Measurements from ENCODE around the gene GCNA.

GCNA gene, protein sequence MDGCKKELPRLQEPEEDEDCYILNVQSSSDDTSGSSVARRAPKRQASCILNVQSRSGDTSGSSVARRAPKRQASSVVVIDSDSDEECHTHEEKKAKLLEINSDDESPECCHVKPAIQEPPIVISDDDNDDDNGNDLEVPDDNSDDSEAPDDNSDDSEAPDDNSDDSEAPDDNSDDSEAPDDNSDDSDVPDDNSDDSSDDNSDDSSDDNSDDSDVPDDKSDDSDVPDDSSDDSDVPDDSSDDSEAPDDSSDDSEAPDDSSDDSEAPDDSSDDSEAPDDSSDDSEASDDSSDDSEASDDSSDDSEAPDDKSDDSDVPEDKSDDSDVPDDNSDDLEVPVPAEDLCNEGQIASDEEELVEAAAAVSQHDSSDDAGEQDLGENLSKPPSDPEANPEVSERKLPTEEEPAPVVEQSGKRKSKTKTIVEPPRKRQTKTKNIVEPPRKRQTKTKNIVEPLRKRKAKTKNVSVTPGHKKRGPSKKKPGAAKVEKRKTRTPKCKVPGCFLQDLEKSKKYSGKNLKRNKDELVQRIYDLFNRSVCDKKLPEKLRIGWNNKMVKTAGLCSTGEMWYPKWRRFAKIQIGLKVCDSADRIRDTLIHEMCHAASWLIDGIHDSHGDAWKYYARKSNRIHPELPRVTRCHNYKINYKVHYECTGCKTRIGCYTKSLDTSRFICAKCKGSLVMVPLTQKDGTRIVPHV
- total RNA-seq, result 6.0 to 20.6 (median 8.3) reads per million in 4 donors

DNA sequence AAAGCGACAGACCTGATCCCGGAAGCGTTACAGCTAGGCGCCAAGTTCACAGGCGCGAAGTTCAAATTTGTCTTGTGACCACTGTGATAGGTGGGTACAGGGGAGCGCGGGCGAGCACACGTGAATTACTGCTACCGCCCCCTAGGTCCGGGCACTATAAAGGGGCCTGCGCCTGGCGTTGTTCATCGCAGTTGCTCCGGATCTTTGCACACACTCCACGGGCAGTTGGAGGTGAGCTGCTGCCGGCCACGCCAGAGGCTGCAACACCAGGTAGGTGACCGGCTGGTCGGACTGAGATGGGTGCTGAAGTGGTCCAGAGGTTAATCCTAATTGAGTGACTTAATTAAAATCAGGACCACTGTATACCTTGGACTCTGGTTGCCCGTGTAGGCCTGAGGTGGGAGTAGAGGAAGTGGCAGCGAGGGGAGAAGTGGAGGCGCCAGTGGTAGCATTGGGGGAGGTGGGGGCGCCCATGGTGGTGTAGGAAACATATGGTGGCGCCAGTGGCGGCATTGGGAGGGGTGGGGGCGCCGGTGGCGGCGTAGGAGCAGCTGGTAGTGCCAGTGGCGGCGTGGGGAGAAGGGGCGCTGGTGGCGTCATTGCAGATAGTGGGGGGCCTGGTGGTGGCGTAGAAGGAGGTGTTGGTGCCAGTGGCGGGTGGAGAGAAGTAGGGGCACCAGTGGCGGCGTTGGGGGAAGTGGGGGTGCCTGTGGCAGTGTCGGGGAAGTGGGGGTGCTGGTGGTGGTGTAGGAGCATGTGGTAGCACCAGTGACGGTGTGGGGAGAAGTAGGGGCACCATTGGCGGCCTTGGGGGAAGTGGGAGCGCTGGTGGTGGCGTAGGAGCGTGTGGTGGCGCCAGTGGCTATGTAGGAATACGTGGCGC lies at the start of gene GCNA:
Gene GCNA (plus strand): TSS at position 185 of the 883 bp plus-strand sequence. CDS start 2,385 bp downstream, outside the sequence.
- no peak for DNase-seq

DNA sequence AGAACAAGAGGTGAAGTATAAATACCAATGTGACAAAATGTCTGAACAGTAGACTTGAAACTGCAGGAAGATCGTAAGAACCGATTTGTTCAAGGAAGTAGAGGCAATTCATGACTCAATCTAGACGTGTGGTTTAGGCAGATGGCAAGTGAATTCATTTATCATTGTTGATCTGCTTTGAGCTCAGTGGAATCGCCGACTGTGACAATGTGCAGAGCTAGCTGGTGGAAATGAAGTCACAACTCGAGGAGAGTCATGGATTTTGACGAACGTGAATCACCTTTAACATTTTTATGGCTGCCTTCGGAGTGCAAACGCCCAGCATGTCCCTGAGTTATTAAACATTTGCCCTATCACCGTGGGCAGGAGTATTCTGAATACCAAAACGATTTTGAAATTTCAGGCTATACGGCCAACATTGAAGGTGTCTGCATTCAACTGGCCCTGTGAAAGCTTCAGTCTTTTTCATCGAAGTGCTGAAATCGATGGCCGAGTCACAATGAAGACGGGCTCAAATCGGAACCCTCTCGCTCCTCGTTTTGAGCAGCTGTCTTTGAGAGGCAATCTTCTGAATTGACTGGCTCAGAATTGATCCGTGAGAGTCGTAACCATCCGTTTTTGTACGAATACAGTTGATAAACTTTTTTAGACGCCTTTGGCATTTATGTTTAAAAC lies 46.0 kb upstream of the GCNA start:
- DNase-seq, result peak; percentile 20 to 87 (median 50)

DNA sequence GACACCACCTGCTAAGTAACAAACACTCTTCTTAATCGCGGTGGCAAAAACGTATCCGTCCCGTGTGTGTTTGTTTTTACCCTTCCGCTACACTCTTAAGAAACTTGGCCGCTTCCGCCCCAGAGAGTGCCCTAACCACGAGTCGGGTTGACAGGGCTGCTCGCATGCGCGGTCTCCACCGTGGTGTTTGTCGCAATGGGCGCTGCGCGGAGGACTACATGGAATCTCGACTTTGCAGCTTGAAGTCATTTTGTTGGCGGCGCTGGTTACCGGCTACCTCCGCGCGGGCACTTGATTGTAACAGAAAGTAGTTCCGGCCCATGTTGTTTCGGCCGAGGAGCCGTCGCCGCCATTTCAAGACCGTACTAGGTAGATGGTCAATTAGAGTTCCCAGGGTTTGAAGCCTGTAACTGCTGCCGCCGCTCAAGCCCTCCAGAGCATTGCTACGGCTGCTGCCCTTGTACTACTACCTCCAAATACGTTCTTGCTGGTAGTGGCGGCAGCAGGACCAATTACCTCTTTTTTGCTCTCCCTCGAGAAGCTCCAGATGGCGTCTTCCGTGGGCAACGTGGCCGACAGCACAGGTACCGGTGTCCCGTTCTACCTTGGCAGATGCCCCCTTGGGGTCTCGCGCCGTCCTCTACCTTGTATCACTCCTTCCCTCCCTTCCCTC lies 45.3 kb upstream of the GCNA start, which contains the start of gene OGT:
Gene OGT (plus strand): TSS at position 352 of the 673 bp plus-strand sequence. CDS start 196 bp downstream, at position 548.
- peak; percentile 84 to 96 (median 87) for DNase-seq

DNA sequence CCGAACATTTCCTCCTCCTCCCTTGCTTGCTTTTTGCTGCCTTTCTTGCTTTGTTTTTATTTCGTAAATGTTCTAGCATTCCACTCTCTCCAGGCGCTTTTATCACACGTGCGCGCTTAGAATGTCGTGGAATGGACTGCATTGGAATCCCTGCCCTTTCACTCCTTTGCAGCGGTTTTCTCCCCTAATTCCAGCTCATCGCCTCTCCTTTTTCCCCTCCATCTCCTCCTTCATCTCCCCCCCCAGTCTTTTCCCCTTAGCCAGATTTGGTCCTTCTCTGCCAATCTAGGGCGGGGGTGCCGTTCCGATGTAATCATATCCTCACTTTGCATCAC lies 44.8 kb upstream of the GCNA start:
- DNase-seq, result peak in 1 of 5 donors; percentile 12

DNA sequence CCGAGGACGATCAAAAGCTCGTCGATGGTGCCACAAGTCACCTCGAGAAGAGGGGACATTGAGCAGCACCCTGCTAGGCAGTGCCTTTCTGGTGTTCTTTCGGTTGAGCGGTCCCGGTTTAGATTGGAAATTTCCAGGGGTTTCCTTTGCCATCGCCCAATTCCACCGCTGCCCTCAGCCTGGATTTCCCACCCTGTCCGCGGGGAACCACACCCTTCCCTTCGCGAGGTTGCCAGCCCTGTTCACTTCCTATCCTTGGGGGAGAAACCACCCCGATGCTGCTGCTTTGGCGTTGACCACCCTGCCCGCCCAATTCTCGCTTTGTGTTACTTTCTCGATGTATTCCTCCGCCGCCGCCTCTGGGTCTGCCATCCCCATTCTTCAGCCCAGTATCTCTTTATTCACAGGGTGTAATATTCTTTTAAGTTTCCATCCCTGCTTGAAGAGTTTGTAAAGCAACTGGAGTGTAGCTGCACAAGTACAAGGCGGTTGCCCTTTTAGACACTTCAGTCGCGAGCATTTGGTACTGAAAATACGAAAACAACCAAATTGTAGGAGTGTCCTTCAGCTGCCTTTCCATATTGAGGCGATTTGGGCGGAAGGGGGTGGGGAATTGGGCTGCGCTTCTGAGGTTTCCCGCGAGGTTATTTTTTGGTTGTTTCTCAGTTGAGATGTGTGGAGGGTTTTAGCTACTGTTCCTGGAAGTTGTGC lies 44.2 kb upstream of the GCNA start:
- DNase-seq, result peak; percentile 9 to 81 (median 31)

DNA sequence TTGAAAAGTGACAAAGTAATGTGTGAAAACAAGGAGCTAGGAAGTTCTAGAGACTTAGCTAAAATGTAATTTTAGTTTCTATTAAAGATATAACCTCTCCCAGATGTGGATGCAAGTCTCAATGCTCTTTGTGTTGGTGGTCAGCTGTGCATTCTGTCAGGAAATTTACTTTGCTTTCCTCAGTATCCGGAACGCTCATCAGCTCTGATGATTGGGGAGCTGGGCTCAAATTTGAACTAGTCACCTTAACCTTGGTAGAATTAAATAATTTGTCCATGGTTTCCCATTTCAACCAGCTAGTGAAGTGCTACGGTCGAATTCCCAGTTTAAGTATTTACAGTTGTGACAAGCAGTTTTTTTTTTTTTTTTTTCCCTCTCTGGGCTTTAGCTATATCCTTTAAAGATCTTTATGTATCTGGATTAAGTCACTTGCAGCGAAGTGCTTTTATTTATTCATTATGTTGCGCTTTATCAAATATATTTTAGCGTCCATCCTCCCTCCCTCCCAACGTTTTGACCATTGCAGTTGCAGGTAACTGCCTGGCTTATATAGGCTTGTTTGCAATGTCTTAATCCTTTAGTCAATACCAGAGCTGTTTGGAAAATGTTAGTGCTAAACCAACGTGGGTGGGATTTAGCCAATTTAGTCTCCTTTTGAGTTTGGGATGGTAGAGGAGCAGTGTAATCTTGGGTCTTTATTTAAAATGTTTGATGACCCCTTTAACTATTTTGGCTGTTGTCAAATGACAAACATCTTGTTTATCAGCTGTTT lies 43.3 kb upstream of the GCNA start:
- DNase-seq, result no peak

DNA sequence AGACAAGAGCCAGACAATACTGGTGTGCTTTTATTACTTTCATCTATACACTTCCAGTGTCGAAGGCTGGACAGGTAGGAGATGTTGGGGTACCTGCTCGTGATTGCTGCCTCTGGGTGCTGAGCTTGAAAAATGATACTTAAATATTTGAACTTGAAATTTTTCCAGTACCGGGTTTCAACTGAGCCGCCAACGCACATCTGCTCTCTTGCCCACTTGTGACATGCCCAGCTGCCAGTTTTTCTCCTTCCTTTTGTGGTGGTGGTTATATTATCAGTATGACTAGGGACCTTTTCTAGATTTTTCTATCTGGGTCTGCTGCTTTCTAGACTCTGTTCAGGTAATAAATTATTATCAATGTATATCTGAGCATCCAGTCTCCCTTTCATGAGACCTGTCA lies 42.0 kb upstream of the GCNA start:
- peak in 1 of 5 donors; percentile 39 for DNase-seq

DNA sequence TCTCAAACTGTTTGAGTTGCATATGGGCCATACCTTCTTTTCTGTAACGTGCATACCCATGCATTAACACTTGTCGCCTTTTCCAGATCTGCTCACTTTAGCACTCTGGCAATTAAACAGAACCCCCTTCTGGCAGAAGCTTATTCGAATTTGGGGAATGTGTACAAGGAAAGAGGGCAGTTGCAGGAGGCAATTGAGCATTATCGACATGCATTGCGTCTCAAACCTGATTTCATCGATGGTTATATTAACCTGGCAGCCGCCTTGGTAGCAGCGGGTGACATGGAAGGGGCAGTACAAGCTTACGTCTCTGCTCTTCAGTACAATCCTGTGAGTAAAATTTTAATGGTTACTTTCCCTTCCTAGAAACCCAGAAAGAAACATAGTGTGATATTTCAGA lies 40.5 kb upstream of the GCNA start:
- no peak for DNase-seq

DNA sequence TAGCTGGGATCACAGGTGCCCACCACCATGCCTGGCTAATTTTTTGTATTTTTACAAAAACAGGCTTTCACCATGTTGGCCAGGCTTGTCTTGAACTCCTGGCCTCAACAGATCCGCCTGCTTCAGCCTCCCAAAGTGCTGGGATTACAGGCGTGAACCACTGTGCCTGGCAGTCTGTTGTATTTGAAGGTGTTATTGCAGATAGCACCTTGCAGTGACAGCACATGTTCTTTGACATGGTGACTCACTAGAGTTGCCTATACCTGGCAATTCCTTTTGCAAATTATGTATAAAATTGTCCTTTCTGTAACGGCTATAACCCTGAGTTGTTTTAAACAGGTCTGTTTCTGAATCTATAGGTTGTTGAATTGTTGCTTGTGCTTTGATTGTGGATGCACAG lies 37.4 kb upstream of the GCNA start:
- no peak for DNase-seq

DNA sequence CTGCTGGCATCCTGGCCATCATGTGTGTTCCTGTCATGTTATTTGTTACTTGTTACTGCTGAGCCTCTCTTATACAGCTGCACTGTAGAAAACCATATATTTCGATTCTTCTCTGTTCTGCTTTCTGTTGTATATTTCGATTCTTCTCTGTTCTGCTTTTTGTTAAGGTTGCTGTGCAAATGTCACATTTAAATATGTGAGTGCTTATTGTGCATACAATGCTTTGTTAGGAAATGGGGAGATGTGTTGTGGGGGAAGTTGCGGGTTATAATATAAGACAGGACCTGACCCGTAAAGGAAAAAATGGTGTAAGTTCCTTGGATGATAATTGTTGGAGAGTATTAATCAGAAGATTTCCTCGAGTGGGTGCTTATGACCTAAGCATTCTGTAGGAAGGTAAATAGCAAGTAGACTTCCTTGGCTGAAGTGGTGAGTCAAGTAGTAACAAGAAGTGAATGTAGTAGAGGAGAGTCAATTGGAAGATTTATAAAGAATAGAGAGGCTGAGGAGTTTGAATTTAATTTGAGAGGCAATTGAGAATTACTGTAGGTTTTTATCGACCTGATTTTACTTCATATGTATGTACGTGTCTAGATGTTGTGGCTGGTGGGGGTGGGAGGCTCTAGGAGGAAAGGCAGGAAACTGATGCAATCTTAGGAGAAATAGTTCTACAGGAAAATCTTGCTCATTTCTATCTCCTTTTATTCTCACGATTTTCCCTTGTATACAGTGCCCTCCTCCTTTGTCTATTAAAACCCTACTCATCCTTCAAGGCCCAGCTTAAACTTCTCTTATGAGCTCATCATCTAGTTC lies 36.8 kb upstream of the GCNA start:
- DNase-seq, result peak in 1 of 5 donors; percentile 27

DNA sequence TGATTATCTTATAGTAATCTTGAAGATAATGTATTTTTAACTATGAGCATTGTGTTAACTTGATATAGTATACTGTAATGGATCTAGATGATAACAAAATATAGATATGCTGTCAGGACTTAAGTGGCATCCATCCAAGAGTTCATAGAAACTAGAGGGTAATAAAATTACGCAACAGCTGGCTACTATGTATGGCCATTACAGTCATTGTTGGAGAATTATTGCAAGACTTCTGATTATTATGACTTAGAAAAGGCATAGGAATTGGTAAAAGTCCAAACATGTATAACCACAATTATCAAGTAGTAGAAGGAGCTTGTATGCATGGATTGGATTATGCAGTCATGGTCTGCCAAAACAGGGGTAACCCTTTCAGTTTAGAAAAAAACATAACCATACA lies 35.8 kb upstream of the GCNA start:
- no peak for DNase-seq

DNA sequence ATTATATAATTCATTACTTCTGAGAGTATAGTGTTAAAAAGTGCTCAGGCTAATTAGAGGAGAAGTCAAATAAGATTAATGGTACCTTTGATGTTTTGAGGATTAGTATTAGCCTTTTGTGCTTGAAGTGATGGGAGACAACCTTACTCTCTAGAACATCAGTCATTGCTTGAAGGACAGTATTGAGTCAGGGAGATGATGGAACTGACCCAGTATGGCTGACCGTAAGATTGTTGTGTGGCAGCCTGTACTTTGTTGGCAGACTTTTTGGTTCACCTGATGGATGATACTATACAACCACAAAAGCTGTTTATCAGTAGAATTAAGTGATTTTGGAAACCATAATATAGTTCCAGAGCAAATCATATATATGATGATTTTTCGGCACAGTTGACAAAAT lies 35.4 kb upstream of the GCNA start:
- no peak for DNase-seq

DNA sequence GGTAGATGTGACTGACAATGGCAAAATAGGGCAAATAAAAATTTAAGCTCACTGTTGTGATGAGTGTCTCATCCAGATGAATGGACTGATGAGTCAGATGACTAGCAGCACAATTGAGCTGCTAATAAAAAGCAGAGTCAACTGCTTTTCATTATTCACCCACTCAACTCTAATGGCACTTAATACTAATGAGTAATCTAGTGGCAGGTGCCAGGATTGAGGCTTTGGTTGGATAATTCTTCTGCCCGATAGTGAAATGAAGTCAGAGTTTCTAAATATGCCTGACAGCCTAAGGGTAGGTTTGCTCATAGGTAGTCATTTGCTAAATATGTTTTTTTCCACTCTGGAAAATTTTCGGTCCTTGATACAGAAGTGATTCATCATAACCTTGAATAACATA lies 34.9 kb upstream of the GCNA start:
- no peak for DNase-seq

DNA sequence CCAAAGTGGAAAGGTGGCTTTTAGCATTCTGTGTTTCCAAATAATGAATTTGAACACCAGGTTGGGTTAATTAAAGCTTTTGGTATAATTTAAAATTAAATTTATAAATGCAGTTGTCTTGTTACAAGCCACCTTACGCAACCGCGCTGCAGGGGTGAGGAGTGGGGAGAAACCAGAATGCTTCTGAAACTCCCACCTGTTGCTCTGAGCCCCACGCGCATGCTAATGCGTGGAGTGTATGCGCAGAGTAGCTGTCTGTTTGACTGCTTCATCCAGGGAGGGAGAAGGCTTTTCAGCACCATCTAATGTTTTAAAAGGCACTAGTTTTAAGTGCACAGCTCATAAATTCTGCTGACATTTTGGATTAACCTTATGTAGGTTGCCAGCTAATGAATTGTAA lies 32.9 kb upstream of the GCNA start:
- no peak for DNase-seq

DNA sequence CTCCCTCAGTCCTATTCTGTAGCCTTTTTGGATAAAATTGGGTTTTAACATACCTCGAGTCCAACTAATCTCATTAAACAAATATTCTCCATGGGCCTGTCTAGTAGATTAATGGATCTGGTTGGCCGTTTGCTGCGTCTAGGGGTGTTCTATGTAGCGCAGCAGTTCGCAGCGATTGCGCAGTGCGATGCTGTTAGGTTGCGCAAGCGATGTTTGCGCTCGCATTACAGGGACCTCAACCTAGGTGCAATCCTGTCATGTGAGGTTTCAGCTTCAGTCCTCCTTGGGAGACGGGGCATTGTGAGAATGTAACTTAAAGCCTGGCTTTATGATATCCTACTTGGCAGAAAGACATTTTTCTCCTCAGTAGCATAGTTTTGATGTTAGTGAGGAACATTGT lies 31.4 kb upstream of the GCNA start:
- no peak for DNase-seq

DNA sequence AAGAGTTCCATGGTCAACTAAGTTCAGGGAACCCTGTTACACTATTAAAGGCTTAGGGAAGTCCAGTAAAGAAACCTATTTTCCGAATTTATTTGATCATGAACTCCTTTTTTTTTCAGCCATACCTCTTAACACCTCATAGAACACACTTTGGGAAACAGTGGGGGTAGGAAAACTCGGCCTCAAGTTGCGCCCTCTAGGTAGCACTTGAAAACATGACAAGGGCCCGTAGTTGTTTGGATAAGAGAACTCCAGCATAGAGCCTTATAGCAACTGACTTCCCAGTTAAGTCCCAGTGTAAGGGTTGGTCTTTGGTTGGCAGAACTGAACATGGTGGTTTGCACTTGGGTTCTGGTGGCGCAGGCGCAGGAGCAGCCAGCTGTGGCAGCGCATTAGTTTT lies 30.9 kb upstream of the GCNA start:
- DNase-seq, result no peak

DNA sequence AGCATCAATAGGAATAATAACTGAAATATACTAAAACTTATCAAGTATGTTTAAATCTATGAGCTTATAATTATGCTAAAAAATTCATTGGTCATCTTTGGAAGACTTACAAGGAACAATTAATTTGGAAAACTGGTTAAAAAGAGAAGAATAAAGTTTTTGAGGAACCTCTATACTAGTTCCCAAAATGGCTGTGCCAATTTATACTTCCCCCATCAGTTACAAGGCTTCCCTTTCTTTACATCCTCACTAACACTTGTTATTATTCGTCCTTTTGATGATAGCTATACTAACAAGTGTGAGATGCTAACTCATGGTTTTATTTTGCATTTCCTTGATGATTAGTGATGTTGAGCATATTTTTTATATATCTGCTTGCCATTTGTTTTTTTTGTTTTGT lies 28.3 kb upstream of the GCNA start:
- no peak for DNase-seq

DNA sequence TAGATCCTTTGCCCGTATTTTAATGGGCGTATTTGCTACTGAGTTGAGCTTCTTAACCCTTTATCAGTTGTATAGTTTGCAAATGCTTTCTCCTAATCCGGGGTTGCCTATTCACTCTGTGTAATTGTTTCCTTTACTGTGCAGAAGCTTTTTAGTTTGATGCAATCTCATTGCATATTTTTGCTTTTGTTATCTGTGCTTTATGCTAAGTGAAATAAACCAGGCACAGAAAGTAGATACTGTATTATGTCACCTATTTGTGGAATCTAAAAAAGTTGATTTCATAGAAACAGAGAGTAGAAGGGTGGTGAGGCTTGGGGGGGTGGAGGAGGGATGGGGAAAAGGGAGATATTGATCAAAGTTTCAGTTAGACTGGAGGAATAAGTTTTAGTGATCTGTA lies 27.7 kb upstream of the GCNA start:
- DNase-seq, result no peak

DNA sequence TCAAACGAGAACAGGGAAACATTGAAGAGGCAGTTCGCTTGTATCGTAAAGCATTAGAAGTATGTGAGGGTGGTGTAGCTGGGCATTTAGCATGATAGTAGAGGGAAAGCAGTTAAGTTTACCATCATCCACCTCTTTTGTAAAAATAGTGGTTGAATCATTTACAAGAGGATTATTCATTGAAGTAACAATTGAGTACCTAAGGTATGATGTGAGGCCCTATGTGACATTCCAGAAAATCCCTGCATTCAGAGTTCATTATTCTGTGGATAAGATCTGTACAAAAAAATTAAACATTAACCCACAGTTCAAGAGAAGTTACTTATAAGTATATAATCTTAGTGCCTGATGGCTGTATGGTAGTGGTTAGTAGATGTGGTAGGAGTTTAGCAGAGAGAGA lies 22.2 kb upstream of the GCNA start:
- DNase-seq, result no peak

DNA sequence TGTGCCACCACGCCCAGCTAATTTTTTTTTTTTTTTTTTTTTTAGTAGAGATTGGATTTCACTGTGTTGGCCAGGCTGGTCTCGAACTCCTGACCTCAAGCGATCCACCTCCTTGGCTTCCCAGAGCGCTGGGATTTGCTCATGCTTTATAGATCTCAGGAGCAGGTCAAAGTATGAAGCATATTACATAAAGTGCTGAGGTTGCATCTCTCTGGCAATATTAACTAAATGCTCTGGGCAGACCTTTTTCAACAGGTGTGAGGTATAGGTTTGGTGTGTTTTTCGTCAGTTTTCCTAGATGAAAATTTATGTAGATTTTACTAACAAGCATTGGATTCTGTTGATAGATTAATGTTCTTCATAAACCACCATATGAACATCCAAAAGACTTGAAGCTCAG lies 19.3 kb upstream of the GCNA start:
- no peak for DNase-seq
